HCEC 1CT (cell line): Measurements from ENCODE around the gene CDC123.
"Not testable (repeated sequence)": the region's sequence is repeated elsewhere in the genome, so short reads cannot be mapped to it uniquely, and the experiment has no call there.

Source experiments
- DNase-seq: peaks from one replicate; pipeline ENCODE4 v3.0.0-alpha.2; 2017

The CDC123 gene

DNA sequence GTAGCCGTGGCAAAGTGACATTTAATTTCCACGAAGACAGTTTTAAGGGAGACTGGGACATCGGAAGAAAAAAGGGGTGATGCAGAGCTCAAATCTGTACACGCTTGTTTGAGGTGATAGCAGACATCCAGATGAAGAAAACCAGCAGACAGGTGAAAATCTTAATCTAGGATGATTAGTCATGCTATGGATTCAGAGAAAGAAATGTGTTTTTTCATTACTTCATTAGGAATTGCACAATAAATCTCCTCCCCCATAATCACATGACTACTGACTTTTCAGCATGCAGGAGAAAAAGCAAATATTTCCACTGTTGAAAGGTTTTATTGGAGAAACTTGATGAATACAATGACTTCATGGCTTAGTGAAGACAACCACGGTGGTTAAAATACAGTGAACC is 2.8 kb upstream of the CDC123 start:
- peak; percentile 63 for DNase-seq

GRCh38 chr10:12194752-12195271 is 1.2 kb upstream of the CDC123 start:
- DNase-seq: peak; percentile 22

- DNase-seq: no peak
Observed at GRCh38 chr10:12195281-12195602, 746 bp upstream of the CDC123 start.

DNA sequence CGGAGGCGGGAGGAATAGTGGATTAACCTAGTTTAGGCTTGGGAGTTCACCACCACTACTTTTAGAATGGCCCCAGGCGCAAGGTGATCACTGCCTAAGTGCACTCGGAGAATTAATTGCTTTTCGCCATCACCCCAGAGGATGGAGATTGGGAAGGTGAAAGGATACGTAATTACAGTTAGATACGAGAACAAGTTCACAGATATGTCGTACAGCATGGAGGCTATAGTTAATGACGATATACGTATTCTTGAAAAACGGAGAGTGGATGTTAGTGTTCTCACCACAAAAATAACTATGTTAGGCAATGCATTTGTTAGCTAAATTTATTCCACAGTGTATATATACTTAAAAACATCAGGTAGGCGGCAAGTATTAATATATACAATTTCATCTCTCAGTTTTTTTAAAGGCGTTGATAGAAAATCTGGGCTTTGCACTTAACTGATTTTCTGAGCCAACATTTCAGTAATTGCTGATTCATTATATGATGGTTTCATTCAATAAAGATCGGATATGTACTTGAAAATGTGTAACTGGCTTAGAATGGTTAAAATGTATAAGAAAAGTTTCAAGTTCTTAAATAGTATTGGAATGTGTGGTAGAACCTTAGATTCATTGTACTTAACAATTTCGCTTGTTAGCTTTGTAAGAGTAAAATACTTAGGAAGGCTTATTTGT is 683 bp downstream of the CDC123 start:
- DNase-seq: peak; percentile 3

DNA sequence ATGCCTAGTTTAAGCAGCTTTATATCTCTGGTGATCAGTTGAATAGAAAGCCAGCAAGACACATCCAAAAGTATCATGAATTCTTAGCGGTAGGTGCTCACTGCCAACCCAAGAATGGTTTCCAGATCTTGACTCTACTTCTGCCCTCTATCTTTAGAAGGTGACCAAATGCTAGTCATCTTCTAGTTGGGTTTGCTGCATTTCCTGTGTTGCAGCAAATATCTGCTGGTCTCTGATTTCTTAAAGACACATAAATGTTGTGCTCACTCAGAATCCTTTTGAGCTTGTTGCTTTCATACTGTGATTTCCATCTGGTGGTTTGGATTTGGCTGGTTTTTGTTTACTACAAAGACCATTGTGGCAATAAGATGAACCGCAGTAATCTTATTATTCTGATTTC is 2.2 kb downstream of the CDC123 start:
- DNase-seq: no peak

GRCh38 chr10:12200850-12201249 is 4.9 kb downstream of the CDC123 start:
- DNase-seq: no peak

GRCh38 chr10:12201543-12201942 is 5.6 kb downstream of the CDC123 start:
- DNase-seq: no peak

DNA sequence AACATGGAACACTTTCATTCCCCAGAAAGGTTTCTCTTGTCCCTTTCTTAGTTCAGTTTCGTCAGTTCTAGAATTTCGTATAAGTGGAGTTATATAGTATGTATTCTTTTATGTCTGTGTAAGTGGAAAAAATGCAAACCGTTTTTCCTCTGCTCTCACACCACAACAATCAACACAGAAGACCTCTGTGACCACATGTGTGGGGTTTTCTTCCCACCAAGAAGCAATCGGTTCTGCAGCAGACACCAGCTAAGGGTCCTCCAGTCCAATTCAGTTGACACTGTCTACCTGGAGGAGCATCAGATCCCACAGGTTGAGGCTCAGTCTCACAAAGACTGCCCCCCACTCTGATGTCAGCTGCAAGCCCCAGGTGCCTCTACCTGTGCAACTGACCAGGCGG is 6.2 kb downstream of the CDC123 start:
- DNase-seq: no peak

DNA sequence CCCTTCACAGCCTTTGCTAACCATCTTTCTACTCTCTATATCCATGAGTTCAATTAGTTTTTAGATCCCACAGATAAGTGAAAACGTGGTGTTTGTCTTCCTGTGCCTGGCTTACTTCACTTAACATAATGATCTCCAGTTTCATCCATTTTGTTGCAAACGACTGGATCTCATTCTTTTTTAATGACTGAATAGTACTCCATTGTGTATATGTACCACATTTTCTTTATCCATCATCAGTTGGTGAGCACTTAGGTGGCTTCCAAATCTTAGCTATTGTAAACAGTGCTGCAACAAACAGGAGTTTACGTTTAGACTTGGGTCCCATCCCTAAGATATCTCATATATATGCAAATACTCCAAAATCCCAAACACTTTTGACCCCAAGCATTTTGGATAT is 9.1 kb downstream of the CDC123 start:
- no peak for DNase-seq

DNA sequence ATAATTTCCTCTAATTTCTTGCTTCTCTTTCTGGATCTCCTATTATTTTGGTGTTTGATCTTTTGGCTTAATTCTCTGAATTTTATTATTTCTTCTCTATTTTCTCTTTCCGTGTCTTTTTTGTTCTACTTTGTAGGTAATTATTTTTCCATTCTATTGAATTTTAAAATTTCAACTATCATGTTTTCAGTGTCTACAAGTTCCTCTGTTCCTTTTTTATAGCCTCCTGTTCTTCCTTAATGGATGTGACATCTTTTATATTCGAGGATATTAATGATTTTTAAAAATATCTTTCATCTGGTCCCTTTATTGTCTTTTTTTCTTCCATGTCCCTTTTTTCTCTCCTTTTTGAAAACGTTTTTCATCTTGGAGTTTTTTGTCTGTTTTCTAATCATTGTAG is 11.1 kb downstream of the CDC123 start:
- no peak for DNase-seq

GRCh38 chr10:12208460-12208859 is 12.5 kb downstream of the CDC123 start:
- no peak for DNase-seq

GRCh38 chr10:12212454-12212853 is 16.5 kb downstream of the CDC123 start:
- DNase-seq: no peak

DNA sequence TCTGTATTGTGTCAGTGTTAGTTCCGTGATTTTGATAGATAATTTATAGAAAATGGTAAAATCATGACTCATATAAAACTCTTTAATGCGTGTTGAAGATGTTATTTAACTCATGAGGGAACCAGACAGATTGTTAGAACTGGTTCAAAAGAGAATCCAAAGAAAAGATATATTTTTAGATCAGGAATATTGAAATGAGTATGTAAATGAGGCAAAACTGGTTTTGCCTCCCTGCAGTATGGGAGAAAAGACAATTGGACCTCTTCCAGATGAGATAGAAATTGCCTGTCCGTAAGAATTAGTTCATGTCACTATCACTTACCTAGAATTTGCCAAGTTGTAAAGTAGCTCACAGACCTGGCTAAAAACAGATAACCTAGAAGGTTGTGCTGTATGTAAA is 17.6 kb downstream of the CDC123 start:
- DNase-seq: no peak

DNA sequence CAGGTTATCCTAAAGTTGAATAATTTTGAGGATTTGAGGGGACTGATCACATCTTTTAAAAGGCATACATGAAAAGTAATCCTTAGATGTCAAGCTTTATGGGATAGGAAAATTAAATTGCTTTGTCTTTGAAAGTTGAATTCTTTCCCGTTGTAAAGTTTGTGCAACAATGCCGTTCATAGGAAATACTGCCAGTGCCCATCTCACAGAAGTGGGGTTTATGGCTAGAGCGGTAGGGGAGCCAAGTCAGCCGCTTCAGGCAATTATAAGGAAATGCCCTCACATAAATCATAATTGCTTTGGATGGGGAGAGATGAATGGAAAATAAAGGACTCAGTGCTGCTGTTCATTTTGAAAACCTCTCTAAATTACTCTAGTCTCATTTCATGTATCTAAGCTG is 18.1 kb downstream of the CDC123 start:
- no peak for DNase-seq

GRCh38 chr10:12214763-12215218 is 18.8 kb downstream of the CDC123 start:
- DNase-seq: peak; percentile 63

DNA sequence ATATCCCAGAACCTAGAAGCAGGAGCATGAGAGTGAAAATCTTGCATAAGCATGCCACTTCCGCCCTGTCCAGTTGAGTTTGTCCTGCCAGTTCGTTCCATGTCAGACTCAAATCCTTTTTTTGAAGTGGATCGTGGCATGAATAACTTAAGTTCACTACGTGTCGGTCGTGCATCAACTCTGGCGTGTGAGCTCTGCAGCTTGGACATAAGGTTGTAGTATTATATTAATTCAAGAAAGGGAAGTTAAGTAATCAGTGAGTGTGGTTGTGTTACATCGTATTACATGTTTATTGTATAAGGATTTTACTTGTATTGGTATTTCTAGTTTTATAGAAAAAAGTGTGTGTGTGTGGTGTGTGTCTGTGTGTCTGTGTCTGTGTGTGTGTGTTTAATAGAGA is 23.0 kb downstream of the CDC123 start:
- no peak for DNase-seq

DNA sequence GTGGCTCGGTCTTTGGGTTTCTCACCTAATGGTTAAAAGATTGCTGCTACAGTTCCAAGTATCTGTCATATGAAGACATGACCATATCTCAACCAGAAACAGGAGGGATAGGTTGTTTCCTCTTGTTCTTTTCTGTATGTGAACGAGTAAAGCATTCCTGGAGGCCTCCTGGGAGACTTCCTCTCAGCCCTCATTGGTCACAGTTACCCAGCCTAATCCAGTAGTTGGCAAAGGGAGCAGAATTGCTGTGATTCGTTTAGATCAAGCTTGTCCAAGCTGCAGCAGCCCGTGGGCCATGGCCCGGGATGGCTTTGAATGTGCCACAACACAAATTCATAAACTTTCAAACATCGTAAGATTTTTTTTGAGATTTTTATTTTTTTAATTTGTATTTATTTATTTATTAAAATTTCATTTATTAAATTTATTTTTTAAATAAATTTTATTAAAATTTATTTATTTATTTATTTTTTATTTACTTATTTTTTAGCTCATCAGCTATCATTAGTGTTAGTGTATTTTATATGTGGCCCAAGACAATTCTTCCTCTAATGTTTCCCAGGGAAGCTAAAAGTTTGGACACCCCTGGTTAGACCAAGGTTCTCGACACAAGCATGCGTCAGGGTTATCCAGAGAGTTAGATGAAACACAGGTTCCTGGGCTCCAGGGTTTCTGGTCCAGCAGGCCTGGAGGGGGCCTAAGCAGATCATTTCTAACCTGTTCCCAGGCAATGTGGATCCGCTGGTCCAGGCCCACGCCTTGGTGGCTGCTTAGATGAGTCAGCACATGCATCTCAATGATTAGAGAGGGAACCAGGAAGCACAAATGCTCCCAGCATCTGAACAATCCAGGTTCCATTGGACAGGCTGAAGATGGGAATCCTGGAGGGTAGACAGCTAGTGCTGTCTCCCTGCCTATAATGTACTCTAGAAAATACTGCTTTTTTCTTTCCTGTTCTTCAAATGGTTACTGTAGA is 25.6 kb downstream of the CDC123 start:
- no peak for DNase-seq

- DNase-seq: no peak
Observed at GRCh38 chr10:12225444-12225843, 29.5 kb downstream of the CDC123 start.

DNA sequence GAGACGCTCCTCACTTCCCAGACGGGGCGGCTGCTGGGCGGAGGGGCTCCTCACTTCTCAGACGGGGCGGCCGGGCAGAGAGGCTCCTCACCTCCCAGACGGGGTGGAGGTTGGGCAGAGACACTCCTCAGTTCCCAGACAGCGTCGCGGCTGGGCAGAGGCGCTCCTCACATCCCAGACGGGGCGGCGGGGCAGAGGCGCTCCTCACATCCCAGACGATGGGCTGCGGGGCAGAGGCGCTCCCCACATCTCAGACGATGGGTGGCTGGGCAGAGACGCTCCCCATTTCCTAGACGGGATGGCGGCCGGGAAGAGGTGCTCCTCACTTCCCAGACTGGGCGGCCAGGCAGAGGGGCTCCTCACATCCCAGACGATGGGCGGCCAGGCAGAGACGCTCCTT is 30.4 kb downstream of the CDC123 start:
- DNase-seq: not testable (repeated sequence)

DNA sequence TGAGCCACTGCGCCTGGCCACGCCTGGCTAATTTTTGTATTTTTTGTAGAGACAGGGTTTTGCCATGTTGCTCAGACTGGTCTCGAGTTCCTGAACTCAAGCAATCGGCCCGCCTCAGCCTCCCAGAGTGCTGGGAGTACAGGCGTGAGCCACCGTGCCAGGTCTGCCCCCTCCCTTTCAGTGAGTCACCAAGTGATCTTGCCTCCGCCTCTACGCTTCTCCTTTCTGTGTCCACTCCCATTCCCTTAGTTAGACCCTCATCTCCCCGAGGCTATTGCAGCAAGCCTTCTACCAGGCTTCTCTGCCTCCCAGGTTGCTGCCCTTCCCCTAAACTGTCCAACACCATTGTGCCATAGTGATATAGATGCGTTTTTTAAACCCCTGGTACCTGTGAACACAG is 32.9 kb downstream of the CDC123 start:
- no peak for DNase-seq

- DNase-seq: not testable (repeated sequence)
Observed at GRCh38 chr10:12234687-12235086, 38.7 kb downstream of the CDC123 start.

GRCh38 chr10:12235116-12235694 is 39.2 kb downstream of the CDC123 start:
- no peak for DNase-seq

DNA sequence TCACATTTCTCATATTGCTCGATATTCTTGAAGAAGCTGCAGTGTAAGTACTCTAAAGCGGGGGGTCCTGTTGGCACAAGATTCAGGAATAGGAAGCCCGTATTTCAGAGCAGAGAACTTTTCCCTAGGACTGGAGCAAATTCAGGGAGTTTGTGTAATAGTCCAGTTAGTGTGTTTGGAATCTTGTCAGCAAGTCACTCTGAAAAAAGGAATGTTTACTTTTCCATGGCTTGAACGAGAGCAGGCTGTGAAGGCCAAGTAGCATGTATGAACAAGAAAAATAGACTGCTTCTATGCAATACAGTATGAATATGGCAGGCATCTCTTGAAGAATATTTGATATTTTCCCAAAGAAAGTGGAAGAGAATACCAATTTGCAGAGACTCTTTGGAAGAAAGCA is 39.8 kb downstream of the CDC123 start:
- no peak for DNase-seq
